Measurements from ENCODE around the gene SEMA5A. TPM values are rescaled to one million over a fixed set of nuclear protein-coding genes. Genes with fewer than 3 reads are reported as not detected.

Gene SEMA5A
- total RNA-seq, 1 donor from 2014 or later = 4.0 TPM

DNA sequence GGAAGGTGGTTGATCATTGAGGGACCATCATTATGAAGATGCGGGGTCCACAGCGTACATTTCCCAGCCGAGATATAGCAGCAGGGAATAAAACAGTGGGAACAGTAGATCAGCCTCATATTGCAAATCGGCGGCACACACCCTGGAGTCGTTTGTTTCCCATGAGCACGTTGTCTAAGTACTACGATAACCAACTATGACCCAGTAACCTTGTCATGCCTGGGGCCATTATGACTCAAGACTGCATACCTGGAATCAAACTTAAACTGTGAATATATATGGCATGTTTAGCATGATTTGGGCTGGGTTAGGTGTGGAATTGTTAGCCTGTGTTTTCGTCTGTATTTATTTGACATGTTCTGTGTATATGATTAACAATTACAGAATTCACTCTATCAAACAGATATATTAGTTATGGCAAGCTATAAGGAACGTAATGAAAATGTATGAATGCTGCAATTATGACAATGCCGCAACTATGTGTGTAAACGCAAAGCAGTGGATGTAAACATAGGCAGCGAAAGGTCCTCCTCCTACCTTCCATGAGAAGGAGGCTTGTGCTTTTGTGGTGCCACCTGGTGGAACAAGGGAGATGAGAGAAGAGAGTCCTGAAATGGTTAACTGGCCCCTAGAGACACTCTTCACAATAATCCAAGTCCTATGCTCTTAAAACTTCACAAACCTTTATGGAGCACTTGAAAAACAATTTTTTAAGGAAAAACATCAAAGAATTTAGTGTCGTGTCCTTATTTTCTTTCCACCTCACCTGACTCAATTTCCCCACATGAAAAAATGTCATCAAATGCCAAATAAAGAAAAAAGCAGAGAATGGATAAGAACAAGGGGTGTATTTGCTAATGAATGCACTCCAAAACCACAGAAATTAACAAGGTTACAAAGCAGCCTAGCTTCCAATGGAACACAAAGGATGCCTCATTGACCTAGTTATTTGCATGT, 47.1 kb downstream of the SEMA5A start:
- TF ChIP-seq, protein P1, sequence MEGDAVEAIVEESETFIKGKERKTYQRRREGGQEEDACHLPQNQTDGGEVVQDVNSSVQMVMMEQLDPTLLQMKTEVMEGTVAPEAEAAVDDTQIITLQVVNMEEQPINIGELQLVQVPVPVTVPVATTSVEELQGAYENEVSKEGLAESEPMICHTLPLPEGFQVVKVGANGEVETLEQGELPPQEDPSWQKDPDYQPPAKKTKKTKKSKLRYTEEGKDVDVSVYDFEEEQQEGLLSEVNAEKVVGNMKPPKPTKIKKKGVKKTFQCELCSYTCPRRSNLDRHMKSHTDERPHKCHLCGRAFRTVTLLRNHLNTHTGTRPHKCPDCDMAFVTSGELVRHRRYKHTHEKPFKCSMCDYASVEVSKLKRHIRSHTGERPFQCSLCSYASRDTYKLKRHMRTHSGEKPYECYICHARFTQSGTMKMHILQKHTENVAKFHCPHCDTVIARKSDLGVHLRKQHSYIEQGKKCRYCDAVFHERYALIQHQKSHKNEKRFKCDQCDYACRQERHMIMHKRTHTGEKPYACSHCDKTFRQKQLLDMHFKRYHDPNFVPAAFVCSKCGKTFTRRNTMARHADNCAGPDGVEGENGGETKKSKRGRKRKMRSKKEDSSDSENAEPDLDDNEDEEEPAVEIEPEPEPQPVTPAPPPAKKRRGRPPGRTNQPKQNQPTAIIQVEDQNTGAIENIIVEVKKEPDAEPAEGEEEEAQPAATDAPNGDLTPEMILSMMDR (IDR thresholded peaks at IDR 0.05; ENCODE audit: unreplicated experiment) = peak; percentile 56
- Mint-ChIP-seq H3K27ac (no peak overlapping the region), H3K4me1 (ENCODE audit: low read depth) (no peaks in the 10 kb centered on the region), H3K4me3 (ENCODE audit: low read depth) (no peak overlapping the region), H3K36me3 (ENCODE audit: insufficient read depth) (no peaks in the 10 kb centered on the region), H3K9me3 (ENCODE audit: low read depth) (no peaks in the 10 kb centered on the region), H3K27me3 (no peaks in the 10 kb centered on the region)
- no peak for DNase-seq (ENCODE audit: low spot score, unreplicated experiment)

DNA sequence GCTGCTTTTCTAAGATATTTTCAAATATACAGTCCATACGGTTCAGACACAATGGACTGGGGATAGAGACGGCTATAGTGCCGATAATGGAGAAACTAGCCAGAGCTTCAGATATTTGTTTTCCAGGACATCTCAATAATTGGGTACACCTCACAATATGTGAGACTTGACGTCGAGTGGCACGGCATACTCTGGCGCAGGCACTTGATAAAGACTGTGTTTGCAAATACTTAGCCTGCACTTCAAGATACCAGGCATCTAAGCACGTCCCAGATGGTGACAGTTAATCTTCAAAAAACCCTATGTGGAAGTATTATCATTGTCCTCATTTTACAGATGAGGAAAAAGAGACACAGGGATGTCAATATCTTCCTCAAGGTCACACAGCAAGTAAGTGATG, 48.5 kb downstream of the SEMA5A start:
- H3K27me3 Mint-ChIP-seq = no peaks in the 10 kb centered on the region
- no peak for DNase-seq (ENCODE audit: low spot score, unreplicated experiment)

DNA sequence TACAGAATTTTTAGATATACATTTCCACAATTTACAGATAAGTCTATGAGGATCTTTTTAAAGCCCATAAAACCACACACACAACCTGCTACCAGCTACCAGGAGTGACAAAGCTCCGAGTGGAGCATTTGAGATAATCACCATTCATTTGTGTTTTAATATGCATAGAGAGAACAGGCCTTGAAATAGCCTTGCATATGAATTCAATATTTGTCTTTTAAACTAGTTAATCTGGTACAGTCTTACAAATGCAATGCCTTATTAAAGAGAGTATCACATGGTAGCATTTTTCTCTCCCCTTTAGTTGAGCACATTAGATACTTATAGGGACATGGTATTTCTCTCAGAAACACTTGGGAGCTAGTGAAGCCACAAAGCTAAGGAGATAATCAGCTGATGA, 49.1 kb downstream of the SEMA5A start:
- no peaks in the 10 kb centered on the region for H3K4me1 Mint-ChIP-seq (ENCODE audit: low read depth)
- no peaks in the 10 kb centered on the region for H3K27me3 Mint-ChIP-seq
- H3K27ac Mint-ChIP-seq = no peak overlapping the region
- no peak for DNase-seq (ENCODE audit: low spot score, unreplicated experiment)
- H3K36me3 Mint-ChIP-seq (ENCODE audit: insufficient read depth) = no peaks in the 10 kb centered on the region
- peaks cover 2% of the 10 kb centered on the region for H3K9me3 Mint-ChIP-seq (ENCODE audit: low read depth)
- TF ChIP-seq, protein P1 (IDR thresholded peaks at IDR 0.05; ENCODE audit: unreplicated experiment) = no peak
- H3K4me3 Mint-ChIP-seq (ENCODE audit: low read depth) = no peak overlapping the region

More for the DNA sequence above, 48.5 kb downstream of the SEMA5A start:
- H3K4me3 Mint-ChIP-seq (ENCODE audit: low read depth) = no peak overlapping the region
- TF ChIP-seq, protein P1 (IDR thresholded peaks at IDR 0.05; ENCODE audit: unreplicated experiment) = no peak
- H3K4me1 Mint-ChIP-seq (ENCODE audit: low read depth) = no peaks in the 10 kb centered on the region
- H3K36me3 Mint-ChIP-seq (ENCODE audit: insufficient read depth) = no peaks in the 10 kb centered on the region
- no peaks in the 10 kb centered on the region for H3K9me3 Mint-ChIP-seq (ENCODE audit: low read depth)
- H3K27ac Mint-ChIP-seq = no peak overlapping the region

DNA sequence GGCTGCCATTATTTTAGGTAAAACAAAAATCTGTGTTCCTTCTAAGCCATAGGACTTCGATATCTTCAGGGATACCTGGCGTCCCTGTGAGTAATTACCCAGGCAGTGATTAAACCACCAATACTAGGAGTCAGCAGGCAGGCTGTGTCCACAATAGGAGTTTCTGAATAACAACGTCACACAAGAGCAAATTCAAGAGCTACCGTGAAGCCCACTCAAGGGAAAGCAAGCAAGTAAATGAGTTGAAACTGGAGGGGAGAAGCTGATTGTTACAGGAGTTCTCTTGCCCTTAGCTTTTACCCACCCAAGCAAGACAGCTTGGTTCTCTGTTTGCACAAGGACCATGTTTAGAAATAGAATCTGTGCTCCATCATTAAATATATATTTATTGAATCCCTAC, 50.8 kb downstream of the SEMA5A start:
- Mint-ChIP-seq H3K27ac (no peak overlapping the region), H3K36me3 (ENCODE audit: insufficient read depth) (no peaks in the 10 kb centered on the region), H3K4me3 (ENCODE audit: low read depth) (no peak overlapping the region), H3K4me1 (ENCODE audit: low read depth) (no peaks in the 10 kb centered on the region), H3K27me3 (no peaks in the 10 kb centered on the region), H3K9me3 (ENCODE audit: low read depth) (peaks cover 3% of the 10 kb centered on the region)
- TF ChIP-seq, protein P1 (IDR thresholded peaks at IDR 0.05; ENCODE audit: unreplicated experiment) = no peak
- no peak for DNase-seq (ENCODE audit: low spot score, unreplicated experiment)

DNA sequence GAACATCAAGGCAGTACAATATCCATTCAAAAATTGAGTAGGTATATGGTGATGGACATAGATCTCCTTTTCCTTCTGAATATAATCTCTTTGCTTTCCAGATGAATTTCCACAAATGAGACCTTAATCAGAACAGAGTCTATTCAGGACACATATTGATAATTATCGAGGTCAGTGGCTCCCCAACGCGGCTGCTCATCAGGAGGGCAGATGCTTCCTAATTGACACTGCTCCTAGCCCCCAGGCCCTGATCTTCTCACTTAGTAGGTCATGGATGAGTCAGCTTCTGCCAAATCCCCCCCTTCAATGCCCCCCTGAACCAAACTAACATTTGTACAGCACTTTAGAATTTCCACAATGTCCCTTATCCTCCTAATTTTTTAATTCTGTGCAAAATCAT, 51.6 kb downstream of the SEMA5A start:
- H3K4me1 Mint-ChIP-seq (ENCODE audit: low read depth) = no peaks in the 10 kb centered on the region
- no peak overlapping the region for H3K4me3 Mint-ChIP-seq (ENCODE audit: low read depth)
- no peaks in the 10 kb centered on the region for H3K36me3 Mint-ChIP-seq (ENCODE audit: insufficient read depth)
- H3K27me3 Mint-ChIP-seq = no peaks in the 10 kb centered on the region
- H3K27ac Mint-ChIP-seq = no peak overlapping the region
- TF ChIP-seq, protein P1 (IDR thresholded peaks at IDR 0.05; ENCODE audit: unreplicated experiment) = no peak
- H3K9me3 Mint-ChIP-seq (ENCODE audit: low read depth) = peaks cover 3% of the 10 kb centered on the region
- no peak for DNase-seq (ENCODE audit: low spot score, unreplicated experiment)
